ENCODE results near the gene KRTAP1-1. TPM values are rescaled to one million over a fixed set of nuclear protein-coding genes. Genes with fewer than 3 reads are reported as not detected.

Gene KRTAP1-1
- total and polyA plus RNA-seq, 2 of the 8 experiments (the other 6 are each of a cell fraction or from before 2014, with no cell fraction given) = not detected

GRCh38 chr17:41009936-41010335 lies 31.3 kb downstream of the KRTAP1-1 start:
- no peak overlapping the region for H3K56ac ChIP-seq (replicated peaks; ENCODE audit: insufficient read length, low read depth, low read length)
- H2BK120ac ChIP-seq (replicated peaks; ENCODE audit: low read depth, low read length) = no peak overlapping the region
- H3K4me2 ChIP-seq (ENCODE audit: insufficient read depth in 1 of 2, low read depth in 2 of 2, low read length in 2 of 2) = no peak overlapping the region
- H4K91ac ChIP-seq (replicated peaks; ENCODE audit: insufficient read length, low read length) = no peak overlapping the region
- H3K23ac ChIP-seq (ENCODE audit: insufficient read length) = no peak overlapping the region
- H2BK5ac ChIP-seq (ENCODE audit: low read depth, low read length) = no peak overlapping the region
- no peaks in the 10 kb centered on the region for H3K79me1 ChIP-seq (ENCODE audit: low read depth, low read length)
- no peak overlapping the region for H3K9ac ChIP-seq (replicated peaks in 1 of 4; ENCODE audit: extremely low read depth in 1 of 4, low read depth in 3 of 4, low read length in 3 of 4)
- H2BK20ac ChIP-seq (ENCODE audit: low read length) = no peak overlapping the region
- H3K14ac ChIP-seq (ENCODE audit: insufficient read length) = no peak overlapping the region
- no peak overlapping the region for H3K27ac ChIP-seq (ENCODE audit: low read depth, low read length)
- no peaks in the 10 kb centered on the region for H3K9me3 ChIP-seq (ENCODE audit: insufficient read depth in 2 of 2, low read depth in 1 of 2, low read length in 1 of 2)
- ChIA-PET CTCF (ENCODE audit: partially characterized antibody) (interaction anchor here (1.1 kb wide), 1 partner anchor 19 kb away, joined by 5 read pairs; no protein-coding TSS in a partner anchor), POLR2A (ENCODE audit: partially characterized antibody) (no interaction called here)
- no peak overlapping the region for H2AFZ ChIP-seq (ENCODE audit: low read length)
- DNase-seq (ENCODE audit: low read depth in 1 of 2, low spot score in 2 of 2) (no peak), FAIRE-seq (no peak)
- no peak overlapping the region for H2BK15ac ChIP-seq (ENCODE audit: low read length)
- no peak overlapping the region for H4K5ac ChIP-seq (ENCODE audit: insufficient read length, low read depth, low read length)
- peaks cover 0 to 10% (median 6%) of the 10 kb centered on the region in 4 experiments; a peak in 6 of 7 replicates for H3K4me1 ChIP-seq (replicated peaks in 1 of 4; ENCODE audit: control insufficient read depth in 3 of 4, insufficient read depth in 4 of 4, low read length in 3 of 4)
- no peak overlapping the region for H4K8ac ChIP-seq (ENCODE audit: extremely low read depth, insufficient read depth, low read length)
- H2AK5ac ChIP-seq (ENCODE audit: low read depth, low read length) = no peak overlapping the region
- H3K36me3 ChIP-seq (ENCODE audit: control insufficient read depth in 2 of 4, insufficient read depth in 4 of 4, low read length in 3 of 4) = no peaks in the 10 kb centered on the region
- H3K27me3 ChIP-seq (replicated peaks in 1 of 4; ENCODE audit: control insufficient read depth in 3 of 4, extremely low read depth in 1 of 4, insufficient read depth in 3 of 4, low read length in 3 of 4) = no peaks in the 10 kb centered on the region
- H3K4ac ChIP-seq (replicated peaks; ENCODE audit: insufficient read length, low read depth, low read length) = no peak overlapping the region
- H3K23me2 ChIP-seq (ENCODE audit: low read depth, low read length) = no peaks in the 10 kb centered on the region
- H3K4me3 ChIP-seq (ENCODE audit: extremely low read depth in 1 of 4, insufficient read depth in 2 of 4, low read depth in 3 of 4, low read length in 4 of 4) = no peak overlapping the region
- 90% methylated on average over 1 of the region's 1 CpG; no CpG with 5 or more reads in 1 of the 2 experiments for WGBS, 2 experiments (ENCODE audit: extremely low coverage in 1 of 2, insufficient coverage in 1 of 2, insufficient read length in 1 of 2, insufficient replicate concordance in 2 of 2, low coverage in 1 of 2, low lambda C conversion rate in 2 of 2, missing lambda C conversion rate in 1 of 2)
- H3K18ac ChIP-seq (ENCODE audit: extremely low read depth, low read length) = no peak overlapping the region
- H3K79me2 ChIP-seq (ENCODE audit: control insufficient read depth in 1 of 2, insufficient read depth in 2 of 2, low read length in 2 of 2) = no peaks in the 10 kb centered on the region
- no peak overlapping the region for H2BK12ac ChIP-seq (ENCODE audit: low read depth, low read length)
- no peaks in the 10 kb centered on the region for H4K20me1 ChIP-seq (replicated peaks in 1 of 2; ENCODE audit: control insufficient read depth in 1 of 2, insufficient read depth in 2 of 2, low read length in 2 of 2)
- no peak for TF ChIP-seq FOSL1 (IDR thresholded peaks at IDR 0.05; ENCODE audit: insufficient read depth, low read depth, low read length)
- no peak for TF ChIP-seq RXRA (IDR thresholded peaks at IDR 0.05; ENCODE audit: insufficient read depth, low read depth, low read length)
- TF ChIP-seq ASH2L (IDR thresholded peaks at IDR 0.05; ENCODE audit: low read length) = no peak
- TF ChIP-seq GTF2F1 (IDR thresholded peaks at IDR 0.05; ENCODE audit: borderline replicate concordance, low read depth, low read length) = no peak

All from H1 (cell line).